ENCODE results near the gene SPSB2. TPM values are rescaled to one million over a fixed set of nuclear protein-coding genes. Genes with fewer than 3 reads are reported as not detected.
"Not testable (repeated sequence)": the region's sequence is repeated elsewhere in the genome, so short reads cannot be mapped to it uniquely, and the experiment has no call there.

Gene SPSB2
- total RNA-seq, 1 experiment from 2014 or later, result 9.2 TPM

- no TSS peak for BruUV-seq (replicated peaks)
- POLR2A ChIA-PET (ENCODE audit: unreplicated experiment), result no interaction called here
- TF ChIP-seq EZH2 (IDR thresholded peaks at IDR 0.05; ENCODE audit: low read length, unreplicated experiment), result no peak
- TF ChIP-seq, protein P1, sequence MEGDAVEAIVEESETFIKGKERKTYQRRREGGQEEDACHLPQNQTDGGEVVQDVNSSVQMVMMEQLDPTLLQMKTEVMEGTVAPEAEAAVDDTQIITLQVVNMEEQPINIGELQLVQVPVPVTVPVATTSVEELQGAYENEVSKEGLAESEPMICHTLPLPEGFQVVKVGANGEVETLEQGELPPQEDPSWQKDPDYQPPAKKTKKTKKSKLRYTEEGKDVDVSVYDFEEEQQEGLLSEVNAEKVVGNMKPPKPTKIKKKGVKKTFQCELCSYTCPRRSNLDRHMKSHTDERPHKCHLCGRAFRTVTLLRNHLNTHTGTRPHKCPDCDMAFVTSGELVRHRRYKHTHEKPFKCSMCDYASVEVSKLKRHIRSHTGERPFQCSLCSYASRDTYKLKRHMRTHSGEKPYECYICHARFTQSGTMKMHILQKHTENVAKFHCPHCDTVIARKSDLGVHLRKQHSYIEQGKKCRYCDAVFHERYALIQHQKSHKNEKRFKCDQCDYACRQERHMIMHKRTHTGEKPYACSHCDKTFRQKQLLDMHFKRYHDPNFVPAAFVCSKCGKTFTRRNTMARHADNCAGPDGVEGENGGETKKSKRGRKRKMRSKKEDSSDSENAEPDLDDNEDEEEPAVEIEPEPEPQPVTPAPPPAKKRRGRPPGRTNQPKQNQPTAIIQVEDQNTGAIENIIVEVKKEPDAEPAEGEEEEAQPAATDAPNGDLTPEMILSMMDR (conservative IDR thresholded peaks at IDR 0.05; ENCODE audit: low read depth, low read length), result no peak
- no peak for TF ChIP-seq EZH2phosphoT487 (IDR thresholded peaks at IDR 0.05; ENCODE audit: borderline replicate concordance, low read length)
Observed at GRCh38 chr12:6912164-6912935, 39.2 kb upstream of the SPSB2 start.

DNA sequence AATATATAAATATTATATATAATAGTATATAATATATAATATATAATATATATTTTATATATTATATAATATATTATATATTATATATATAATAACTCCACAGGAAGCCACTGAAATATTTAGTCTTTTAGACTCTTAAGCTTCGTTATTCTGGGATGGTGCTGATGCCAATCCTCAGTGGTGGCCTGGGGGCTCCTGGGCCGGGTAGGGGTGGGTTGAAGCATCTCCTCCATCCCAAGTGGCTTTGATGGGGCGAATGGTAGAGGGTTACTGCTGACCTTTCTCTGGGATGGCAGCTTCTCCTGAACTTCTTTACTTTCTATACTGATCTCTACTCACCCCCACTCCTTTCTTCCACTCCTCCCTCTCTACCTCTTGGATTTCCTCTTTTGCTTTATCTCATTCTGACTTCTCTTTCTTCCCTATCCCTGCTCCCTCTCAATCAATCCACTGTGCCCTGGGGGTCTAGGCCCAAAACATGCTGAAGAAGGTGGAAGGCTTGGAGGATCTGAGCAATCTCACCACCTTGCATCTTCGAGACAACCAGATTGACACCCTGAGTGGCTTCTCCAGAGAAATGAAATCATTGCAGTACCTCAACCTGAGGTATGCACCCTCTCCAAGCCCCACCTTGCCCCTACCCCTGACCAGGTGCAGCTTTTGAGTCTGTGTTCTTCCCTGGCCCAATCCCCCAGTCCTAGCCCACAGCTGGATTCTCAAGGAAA lies 36.5 kb upstream of the SPSB2 start:
- intact Hi-C loops (cut with micrococcal nuclease), result no loop called here
- H3K4me1 ChIP-seq (ENCODE audit: insufficient read depth, low read length), result no peaks in the 10 kb centered on the region; the same call in 1 of the 2 replicates
- no peaks in the 10 kb centered on the region for H4K20me1 ChIP-seq (ENCODE audit: low read length)
- no peak for DNase-seq
- no peaks in the 10 kb centered on the region for H3F3A ChIP-seq (ENCODE audit: low read length, unreplicated experiment)
- H2AFZ ChIP-seq (ENCODE audit: low read length), result no peak overlapping the region
- H3K4me2 ChIP-seq (ENCODE audit: low read length), result no peak overlapping the region
- no peaks in the 10 kb centered on the region for H3K27me3 ChIP-seq (ENCODE audit: low read length)
- no peak overlapping the region for H3K27ac ChIP-seq (ENCODE audit: low read length)
- no peak overlapping the region for H3K4me3 ChIP-seq (ENCODE audit: low read length)
- H3K79me2 ChIP-seq (ENCODE audit: low read length), result peaks cover under 1% of the 10 kb centered on the region; the same call in 1 of the 2 replicates
- no peak for TF ChIP-seq EZH2phosphoT487 (IDR thresholded peaks at IDR 0.05; ENCODE audit: borderline replicate concordance, low read length)
- TF ChIP-seq, protein P1 (conservative IDR thresholded peaks at IDR 0.05; ENCODE audit: low read depth, low read length), result no peak
- TF ChIP-seq EZH2 (IDR thresholded peaks at IDR 0.05; ENCODE audit: low read length, unreplicated experiment), result no peak
- no peak overlapping the region for H3K9ac ChIP-seq (ENCODE audit: low read length)
- H3K9me2 ChIP-seq (replicated peaks; ENCODE audit: low read length), result no peaks in the 10 kb centered on the region
- no peaks in the 10 kb centered on the region for H3K36me3 ChIP-seq (ENCODE audit: low read depth, low read length)
- H3K9me3 ChIP-seq (ENCODE audit: low read length), result no peaks in the 10 kb centered on the region
- BruUV-seq (replicated peaks), result no TSS peak
- ChIA-PET POLR2A (ENCODE audit: unreplicated experiment) (no interaction called here), CTCF (no interaction called here)
- no peak for ATAC-seq

More at GRCh38 chr12:6912164-6912935, 39.2 kb upstream of the SPSB2 start:
- no peak for ATAC-seq
- DNase-seq, result no peak
- no peak overlapping the region for H2AFZ ChIP-seq (ENCODE audit: low read length)
- no peak overlapping the region for H3K27ac ChIP-seq (ENCODE audit: low read length)
- H3K36me3 ChIP-seq (ENCODE audit: low read depth, low read length), result no peaks in the 10 kb centered on the region
- no peaks in the 10 kb centered on the region for H3K27me3 ChIP-seq (ENCODE audit: low read length)
- intact Hi-C loops (cut with micrococcal nuclease), result no loop called here
- no peaks in the 10 kb centered on the region for H3F3A ChIP-seq (ENCODE audit: low read length, unreplicated experiment)
- H3K4me3 ChIP-seq (ENCODE audit: low read length), result no peak overlapping the region
- no peak overlapping the region for H3K4me2 ChIP-seq (ENCODE audit: low read length)
- no peaks in the 10 kb centered on the region for H3K9me2 ChIP-seq (replicated peaks; ENCODE audit: low read length)
- H3K9ac ChIP-seq (ENCODE audit: low read length), result no peak overlapping the region
- no peaks in the 10 kb centered on the region for H4K20me1 ChIP-seq (ENCODE audit: low read length)
- H3K79me2 ChIP-seq (ENCODE audit: low read length), result peaks cover 15% of the 10 kb centered on the region
- H3K9me3 ChIP-seq (ENCODE audit: low read length), result no peaks in the 10 kb centered on the region
- H3K4me1 ChIP-seq (ENCODE audit: insufficient read depth, low read length), result 0 out of 2 replicates have a peak, but pooled peaks cover 4% of the 10 kb centered on the region
- CTCF ChIA-PET, result no interaction called here

DNA sequence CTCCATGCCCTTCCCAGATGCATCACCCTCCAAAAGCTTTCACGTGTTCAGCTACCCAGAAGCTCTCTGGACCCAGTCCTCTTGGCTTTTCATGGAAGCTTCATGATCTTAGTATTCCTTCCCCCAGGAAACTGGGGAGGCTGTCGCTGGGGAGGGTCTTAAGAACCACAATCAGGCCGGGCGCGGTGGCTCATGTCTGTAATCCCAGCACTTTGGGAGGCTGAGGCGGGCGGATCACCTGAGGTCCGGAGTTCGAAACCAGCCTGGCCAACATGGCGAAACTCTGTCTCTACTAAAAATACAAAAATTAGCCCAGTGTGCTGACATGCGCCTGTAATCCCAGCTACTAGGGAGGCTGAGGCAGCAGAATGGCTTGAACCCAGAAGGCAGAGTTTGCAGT lies 35.0 kb upstream of the SPSB2 start:
- H3F3A ChIP-seq (ENCODE audit: low read length, unreplicated experiment); H3K79me2 ChIP-seq (ENCODE audit: low read length); H3K9me3 ChIP-seq (ENCODE audit: low read length); H3K9ac ChIP-seq (ENCODE audit: low read length); ATAC-seq; BruUV-seq (replicated peaks); DNase-seq; H2AFZ ChIP-seq (ENCODE audit: low read length); H3K4me2 ChIP-seq (ENCODE audit: low read length); H4K20me1 ChIP-seq (ENCODE audit: low read length); POLR2A ChIA-PET (ENCODE audit: unreplicated experiment); CTCF ChIA-PET; H3K27me3 ChIP-seq (ENCODE audit: low read length); H3K4me3 ChIP-seq (ENCODE audit: low read length); H3K27ac ChIP-seq (ENCODE audit: low read length); H3K9me2 ChIP-seq (replicated peaks; ENCODE audit: low read length); H3K36me3 ChIP-seq (ENCODE audit: low read depth, low read length); intact Hi-C loops (cut with micrococcal nuclease): not testable (repeated sequence)
- peaks cover 14% of the 10 kb centered on the region for H3K4me1 ChIP-seq (ENCODE audit: insufficient read depth, low read length)

Measured in PC-3 (cell line).